NCI-H526 (cell line): ENCODE results near the gene UNC5C.

ENCODE experiments used
- DNase-seq, 2 experiments: peaks; one replicate each; lab custom pipeline; 2025; lab: John Stamatoyannopoulos, UW

The UNC5C gene

DNA sequence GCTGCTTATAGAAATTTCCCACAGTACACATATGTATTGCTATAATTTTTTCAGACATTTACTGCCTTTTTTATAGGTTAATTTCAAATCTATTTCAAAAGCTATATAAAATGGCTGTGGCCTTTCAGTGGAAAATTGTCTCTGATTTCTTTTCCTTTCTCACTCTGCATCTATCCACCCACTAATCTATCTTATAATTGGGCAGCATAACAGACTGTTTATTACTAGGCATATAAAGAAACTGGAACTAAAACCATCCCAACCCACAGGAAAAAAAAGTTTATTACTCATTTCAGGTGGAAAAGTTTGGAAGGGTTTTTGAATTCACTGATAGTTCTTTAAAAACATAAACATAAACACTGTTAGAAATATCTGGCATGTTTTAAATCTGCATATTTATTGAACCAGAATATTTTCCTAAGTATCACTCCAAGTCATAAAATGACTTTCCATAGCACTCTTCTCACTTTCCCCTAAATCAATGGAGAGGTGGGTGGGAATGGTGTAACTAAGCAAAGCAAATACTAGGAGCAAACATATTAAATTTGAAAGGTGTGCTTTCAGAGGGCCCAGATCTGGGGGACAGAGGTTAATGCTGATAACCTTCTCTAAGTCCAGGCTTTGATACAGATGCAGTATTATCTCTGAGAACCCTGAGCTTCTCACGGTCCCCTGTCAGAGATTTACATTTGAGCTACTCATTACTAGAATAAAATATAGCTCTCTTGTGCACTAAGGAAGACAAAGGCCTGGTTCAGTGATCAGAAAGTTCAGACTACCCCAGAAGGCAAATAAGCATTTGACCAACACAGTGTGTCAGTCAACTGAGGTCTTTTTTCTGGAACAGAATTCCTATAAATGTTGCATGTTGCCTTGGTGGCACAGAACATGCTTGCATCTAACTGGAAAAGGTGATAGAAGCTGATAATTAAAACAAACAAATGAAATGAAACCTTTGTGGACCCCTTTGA is 328.3 kb downstream of the UNC5C start:
- no peak for DNase-seq

DNA sequence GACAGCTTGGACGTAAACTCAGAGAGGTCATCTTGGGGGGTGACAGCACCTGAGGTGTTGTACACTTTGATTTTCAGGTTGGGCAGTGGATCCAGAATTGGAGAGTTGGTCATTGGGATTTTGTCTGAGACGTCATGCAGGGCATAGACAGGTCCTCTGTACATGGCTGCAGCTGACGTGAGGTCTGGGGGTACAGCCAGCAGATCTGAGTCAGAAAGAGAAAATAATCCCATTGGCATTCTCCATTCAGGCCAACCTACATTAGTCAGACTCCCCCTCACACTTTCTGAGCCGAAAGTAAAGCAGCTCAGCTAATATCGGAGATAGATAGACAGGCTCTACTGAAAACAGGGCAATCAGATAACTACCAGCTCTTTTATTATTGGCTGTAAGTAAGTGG is 329.7 kb downstream of the UNC5C start:
- DNase-seq: no peak

DNA sequence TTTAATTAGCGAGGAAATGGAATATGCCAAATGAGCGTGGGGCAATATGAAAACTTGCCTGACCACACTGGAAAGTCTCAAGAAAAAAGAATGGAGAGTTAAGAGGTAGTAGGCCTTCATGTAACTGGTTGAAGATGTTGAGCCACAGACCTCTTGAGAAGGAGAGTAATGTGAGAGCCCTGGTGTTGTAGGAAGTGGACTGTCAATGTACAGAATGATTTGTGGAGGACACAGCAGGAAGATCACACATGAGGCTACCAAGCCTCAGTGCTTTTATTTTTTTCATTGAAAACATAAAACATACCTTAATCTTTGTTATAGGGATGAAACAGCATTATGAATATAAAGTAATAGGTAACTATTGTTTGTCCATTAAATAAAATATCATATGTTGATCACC is 331.6 kb downstream of the UNC5C start:
- no peak for DNase-seq

DNA sequence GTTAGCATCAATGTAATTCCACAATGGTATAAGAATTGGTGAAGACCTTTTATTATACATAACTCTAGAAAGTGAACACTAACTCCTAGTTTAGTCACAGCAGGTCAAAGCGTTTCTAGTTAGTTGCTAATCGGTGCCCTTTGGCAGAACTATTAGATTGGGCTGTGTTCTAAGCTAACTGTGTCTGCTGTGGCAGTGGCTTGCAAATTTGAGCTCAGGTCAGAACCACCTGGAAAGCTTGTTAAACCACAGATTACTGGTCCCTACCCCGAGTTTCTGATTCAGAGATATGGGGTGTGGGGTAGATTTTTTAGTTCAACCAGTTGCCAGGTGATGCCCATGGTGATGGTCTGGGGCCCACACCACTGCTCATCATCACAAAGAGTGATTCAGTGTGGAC is 332.1 kb downstream of the UNC5C start:
- DNase-seq: no peak

DNA sequence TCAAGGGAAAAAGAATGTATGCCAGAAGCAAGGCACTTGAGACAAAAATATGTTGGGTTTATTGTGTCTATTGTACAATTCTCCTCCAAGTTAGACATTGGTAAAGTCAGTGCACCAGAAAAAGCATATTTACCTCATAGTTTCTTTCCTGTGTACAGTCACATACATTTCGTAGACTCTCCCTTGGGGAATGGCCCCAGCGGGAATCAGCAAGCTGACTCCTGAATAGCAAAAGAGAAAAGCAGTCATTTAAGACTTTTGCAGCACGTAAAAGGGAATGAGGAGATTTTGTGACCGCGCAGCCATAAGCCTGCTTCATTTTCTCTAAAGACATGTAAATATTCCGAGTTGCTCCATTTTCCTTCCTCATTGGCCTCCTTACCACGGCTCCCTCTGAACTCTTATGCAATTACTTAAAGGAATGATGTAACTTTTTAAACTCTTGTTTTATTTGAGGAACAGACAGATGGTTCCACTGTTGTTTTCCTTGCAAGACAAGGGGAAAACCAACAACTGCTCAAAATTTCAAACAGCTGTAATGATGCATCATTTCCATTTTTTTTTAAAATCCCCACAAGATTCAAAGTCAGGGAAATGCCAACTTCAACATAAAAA is 332.7 kb downstream of the UNC5C start:
- no peak for DNase-seq

DNA sequence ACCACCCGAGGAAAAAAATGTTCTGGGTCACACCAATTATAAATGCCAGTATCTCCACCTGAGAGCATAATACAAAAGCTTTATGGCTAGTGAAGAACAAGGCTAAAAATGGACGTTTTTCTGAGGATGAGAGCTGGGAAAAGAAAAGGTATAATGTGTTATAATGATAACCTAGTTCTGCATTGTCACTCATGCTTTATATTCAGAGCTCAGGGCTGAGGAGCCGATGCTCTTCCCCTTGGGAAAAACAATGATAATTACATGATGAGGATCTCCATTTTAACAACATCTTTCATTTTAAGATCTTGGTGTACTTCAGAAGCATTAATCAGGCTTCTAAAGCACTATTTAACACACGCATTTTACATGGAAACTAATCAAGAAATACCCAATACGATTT is 333.7 kb downstream of the UNC5C start:
- no peak for DNase-seq

DNA sequence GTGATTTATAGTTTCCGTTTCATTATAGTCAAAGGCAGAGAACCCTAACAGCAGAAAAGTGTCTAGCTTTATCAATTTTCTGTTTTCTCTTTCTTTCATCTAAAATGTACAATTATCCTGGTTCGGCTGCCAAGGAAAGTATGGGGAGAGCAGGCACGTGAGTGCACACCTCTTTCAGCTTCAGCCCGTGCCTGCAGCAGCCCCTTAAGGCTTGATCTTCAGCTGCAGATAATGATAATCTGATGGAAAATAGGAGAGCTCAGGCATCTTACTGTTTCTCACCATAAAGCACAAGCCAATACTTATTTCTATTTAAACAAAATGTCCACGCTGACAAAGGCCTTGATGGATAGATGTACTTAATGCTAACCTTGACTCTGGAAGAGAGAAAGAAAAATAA is 334.4 kb downstream of the UNC5C start:
- DNase-seq: no peak

DNA sequence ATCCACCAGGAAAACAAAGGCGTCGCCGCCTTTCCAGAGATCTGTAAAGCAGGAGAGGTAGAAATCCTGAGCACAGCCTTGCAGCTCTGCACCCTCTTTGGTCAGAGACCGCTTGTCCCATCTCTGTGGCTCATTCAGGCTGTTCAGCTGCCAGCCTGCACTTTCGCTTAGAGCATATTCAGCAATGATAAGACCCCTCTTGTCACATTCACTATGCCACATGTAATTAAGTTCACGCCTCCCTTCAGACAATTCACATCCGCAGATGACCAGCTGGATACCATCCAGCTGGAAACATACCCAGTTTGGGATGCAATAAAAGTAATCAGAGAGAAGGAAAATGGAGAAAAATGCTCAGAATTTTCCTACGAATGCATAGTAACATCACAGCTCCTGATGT is 335.4 kb downstream of the UNC5C start:
- no peak for DNase-seq

DNA sequence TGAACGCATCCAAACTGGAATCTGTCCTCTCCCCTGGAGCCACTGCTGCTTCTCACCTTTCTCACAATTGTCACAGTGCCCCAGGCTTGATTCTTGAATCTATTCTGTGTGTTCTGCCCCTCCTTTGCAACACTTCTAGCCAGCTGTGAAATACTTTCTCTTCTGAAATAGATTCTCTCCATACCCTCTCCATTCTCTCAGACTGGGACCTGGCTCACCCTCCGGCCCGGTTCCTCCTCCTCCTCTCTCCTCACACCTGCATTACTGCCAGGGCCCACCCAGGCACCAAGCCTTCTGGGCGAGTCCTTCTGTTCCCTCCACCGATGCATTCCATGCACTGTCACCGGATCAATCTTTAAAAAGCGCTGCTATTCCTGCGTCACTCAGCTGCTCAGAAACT is 336.1 kb downstream of the UNC5C start:
- no peak for DNase-seq

DNA sequence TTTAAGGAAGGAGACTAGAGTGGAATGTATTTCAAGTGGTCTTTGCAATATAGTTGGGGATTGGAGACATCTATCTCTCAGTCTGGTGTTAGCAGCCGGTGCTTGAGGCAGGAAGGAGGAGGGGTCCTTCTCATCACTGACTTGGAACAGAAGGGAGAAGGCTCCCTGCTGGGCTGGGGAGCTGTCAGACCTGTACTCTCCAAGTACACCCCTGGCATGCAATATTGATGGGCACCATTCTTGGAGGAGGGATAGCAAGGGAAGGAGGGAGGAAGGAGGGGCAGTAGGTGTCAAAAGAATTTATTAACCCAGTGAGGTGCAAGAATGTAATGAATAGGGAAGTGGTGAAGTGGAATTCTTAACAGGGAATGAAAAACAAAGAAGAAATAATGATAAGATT is 338.8 kb downstream of the UNC5C start:
- DNase-seq: no peak

DNA sequence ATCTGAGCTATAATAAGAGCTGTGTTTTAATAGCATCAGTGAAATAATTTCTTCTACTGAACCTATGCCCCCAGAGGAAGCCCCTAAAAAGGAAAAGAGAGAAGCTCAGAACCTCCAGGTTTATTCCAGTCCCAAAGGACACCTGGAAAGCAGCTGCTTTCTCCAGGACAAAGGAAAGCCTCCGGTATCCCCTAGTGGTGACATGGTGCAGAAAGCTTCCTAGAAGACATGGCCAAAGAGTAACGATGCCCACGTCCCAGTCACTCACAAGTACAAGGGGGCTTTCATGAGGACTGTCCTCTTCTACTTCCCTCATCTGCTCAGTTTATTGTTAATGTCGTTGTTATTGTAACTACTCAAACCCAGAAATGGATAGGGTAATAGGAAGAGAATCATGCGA is 343.9 kb downstream of the UNC5C start:
- peak in 1 of 2 experiments; percentile 19 for DNase-seq

DNA sequence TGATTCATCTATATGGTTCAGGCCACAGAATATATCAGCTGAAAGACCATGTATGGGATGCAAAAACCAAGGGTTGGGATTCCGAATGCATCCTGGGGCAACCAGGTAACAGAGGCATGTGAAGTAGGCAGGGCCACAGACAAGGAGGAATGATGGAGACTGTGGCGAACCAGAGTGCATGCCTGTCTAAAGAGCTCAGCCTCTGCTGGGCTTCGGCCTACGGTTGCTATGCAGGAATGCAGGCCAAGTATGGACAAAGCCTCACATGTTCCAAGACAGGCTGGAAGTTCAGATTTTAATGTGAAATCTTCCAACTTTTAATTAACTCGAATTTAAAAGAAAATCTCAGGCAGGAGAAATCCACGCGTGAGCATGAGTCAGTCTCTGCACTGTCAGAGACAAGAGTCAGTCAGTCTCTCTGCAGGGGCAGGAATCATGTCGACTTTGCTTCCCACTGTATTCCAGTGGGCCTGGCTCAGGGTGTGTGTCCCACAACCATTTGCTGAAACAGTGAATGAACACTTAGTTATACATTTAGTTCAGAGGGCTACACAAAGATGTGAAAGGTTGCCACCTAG is 344.4 kb downstream of the UNC5C start:
- no peak for DNase-seq

DNA sequence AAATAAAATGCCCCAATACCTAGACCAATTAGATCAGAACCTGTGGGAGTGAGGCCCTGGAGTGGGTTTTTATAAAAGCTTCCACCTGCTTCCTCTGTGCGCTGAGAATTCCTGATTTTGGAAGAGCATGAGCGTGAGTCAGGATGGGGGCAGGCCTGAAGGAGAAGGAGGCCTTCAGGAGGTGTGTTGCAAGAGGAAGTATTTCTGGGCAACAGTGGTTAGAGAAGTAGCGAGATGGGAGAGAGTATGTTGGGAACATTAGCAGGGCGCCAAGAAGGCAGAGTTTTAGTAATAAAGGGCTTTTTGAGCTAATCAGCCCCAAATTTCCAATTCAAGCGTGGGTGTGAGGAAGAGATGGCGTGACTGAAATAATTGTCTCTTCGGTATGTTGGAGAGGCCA is 349.8 kb downstream of the UNC5C start:
- DNase-seq: no peak

DNA sequence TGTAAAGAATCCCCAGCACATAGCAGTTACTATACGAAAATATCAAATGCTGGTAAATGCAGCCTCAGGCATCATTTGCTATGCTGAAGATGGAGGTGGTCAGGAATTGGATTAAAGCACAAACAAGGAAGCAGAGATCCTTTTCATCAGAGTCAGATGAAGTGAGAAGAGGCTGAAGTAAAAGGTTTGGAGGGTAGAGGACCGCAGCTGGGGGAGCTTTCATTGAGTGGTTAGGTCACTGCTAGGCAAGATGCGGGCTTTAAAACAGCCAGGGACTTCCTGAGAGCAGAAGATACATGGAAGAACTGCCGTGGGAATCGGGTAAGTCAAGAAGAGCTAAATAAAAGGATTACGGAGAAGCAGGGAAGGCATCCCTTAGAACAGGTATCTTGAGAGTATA is 351.4 kb downstream of the UNC5C start:
- DNase-seq: no peak

DNA sequence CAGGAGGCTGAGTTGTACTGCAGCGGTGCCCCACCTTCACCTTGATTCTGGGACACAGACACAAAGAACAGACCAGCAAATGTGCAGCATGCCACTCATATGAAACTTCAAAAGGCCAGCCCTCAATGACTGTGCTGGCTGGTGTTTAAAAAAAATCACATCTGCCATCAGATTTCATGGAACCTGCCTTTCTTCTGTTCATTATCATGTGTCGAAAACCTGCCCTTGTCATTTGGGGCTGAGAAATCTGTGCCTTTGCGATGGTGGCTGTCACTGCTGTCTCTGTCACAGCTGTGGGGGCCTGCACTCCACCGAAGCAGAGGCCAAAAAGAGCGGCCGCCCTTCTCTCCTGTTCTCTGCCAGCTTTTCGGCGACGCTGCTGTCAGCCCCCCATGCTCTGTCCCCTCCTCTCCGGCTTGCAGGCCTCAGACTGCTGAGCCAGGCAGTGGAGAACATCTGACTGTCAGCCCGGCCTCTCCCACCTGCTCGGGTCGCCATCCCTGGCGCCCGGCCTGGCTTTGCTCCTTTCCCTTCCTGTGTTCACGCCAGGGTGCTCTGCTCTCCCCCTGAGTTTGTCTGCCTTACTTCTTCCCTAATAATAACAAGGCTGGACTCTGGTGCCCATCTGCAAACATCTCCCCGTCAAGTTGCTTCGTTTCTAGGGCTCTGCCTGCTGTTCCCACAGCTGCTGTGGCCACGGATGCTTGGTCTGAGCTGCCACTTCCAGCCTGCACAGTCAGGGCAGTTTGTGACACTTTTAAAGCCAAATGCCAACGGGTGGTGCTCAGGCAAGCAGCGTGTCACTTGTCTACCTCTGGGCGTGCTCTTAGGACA is 355.2 kb downstream of the UNC5C start:
- DNase-seq: no peak

DNA sequence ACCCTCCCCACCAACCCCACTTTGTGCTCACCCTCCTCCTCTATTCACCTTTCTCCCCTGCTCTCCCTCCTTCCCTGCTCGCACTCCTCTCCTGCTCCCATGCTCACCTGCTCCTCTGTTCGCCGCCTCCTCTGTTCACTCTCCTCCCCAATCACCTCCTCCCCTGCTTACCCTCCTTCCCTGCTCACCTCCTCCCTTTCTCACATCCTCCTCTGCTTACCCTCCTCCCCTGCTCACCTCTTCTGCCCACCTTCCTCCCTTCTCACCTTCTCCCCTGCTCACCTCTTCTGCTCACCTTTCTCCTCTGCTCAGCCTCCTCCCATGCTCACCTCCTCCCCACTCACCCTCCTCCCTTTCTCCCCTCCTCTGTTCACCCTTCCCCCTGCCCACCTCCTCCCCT is 357.2 kb downstream of the UNC5C start:
- DNase-seq: no peak

DNA sequence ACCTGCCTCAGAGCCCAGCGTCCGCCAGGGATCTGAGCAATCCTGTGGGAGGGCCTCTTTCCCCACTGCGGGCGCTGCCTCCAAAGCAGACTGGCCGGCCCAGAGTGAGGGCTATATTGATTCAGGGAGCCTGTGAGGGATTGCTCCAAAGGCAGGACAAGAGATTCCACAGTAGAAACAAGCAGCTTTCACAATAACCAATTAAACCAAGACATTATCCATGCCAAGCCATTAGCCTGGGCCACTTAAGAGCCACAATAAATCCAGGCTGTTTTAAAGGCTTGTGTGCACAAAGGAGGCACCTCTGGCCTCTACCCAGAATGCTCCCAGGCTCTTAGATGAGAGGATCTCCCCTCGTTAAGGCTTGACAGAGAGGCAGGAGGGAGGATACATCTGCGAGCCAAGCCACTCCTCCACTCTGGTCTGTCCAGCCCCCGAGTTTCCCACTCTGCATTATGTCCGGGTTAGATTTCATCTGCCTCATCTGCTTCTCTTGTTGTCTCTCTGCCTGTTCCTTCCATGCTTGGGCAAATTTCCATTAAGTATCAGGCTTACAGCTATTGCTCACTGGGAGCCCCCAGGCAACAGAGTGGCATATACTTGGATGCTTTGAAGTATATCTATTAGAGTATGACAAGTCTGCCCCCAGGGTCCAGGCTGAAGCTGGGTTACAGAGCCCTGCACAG is 357.9 kb downstream of the UNC5C start:
- peak; percentile 5 for DNase-seq

DNA sequence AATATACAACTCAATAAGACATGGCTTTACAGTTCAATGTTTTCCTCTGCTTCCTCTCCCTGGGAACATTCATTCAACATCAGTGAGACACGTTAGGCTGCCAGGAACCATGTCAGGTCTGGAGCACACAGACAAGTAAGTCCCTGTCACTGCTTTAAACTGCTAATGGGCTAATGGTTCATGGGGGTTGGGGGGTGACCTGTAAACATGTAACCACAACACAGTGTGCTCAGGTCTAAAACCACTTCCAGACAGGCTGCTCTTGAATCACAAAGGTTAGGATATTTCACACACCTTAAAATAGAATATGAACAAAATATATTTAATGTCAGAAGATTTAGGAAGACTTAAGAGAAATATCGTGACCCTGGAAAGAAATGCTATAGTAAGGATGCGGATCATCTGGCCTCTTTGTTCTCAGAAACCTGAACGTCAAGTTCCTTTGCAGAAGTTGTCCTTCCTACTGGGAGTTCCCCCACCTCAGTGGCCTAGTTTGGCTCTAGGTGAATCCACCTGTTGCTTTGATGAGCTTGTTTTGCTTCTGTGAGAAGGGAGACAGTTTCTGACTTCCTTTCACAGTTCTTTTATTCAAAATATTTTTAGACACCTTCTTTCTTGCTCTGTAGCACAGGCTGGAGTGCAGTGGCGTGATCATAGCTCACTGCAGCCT is 359.9 kb downstream of the UNC5C start:
- no peak for DNase-seq

DNA sequence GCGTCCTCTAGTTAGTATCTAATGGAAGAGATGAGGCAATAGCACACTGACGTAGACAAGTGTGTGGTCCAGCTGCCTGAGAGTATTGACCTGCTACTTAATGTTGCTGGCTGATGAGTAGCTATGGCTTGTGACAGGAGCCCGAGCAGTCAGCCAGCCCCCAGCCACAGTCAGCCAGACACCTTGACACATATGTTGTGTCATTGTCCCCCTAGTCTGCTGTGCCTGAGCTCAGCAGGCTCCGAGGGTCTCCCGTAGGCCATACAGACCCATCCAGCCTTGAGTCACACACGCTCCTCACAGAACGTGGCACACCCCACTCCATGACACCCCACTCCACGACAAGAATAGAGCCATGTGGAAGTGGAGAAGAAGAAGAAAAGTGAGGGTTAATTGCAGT is 362.1 kb downstream of the UNC5C start:
- DNase-seq: no peak

DNA sequence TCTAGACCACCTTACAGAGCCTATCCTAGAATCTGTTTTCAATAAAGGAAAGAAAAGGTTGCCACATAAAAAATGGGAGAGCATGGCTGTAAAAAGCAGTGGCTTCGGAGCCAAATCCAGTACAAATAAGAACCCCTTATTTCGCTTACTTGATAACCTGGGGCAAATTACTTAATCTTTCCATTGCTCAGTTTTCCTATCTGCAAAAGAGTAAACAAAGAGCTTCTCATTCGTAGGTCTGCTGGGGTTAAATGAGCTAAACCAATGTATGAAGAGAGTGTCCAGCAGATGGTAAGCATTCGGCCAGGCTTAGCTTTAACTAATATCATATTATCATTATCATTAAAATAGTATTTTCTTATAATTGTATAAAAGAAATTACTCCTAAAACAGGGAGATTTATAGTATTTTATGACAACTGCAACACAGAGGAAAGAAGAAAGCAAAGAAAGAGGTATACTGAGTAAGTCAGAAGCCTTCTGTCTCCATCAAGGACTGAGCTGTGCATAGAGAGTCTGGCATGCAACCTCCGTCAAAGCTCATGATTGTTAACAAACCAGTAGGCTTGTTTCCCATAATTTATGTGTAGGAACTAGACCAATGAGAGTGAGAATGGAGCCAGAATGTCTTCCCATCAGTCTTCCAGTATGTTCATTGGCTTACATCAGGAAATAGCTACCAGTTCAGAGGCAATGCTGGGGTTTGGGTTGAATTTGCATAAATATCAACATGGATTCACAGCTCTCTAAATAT is 364.9 kb downstream of the UNC5C start:
- no peak for DNase-seq

DNA sequence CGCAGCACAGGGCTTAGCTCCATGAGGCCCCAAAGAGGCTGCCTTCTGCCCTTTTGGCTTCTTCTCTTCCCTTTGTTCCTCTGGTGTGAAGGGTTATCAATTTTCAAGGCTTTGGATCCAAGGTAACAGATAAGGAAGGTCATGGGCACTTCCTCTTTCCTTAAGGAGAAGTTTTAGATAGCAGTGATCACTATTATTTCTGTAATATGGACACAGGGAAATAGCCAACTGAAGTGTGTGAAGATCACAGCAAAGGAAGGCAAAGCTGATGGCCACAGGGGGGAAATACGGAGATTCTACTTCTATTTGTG is 366.8 kb downstream of the UNC5C start:
- no peak for DNase-seq
